Subcutaneous adipose tissue (tissue), 4 donors: ENCODE results near the gene C1orf116. TPM values are rescaled to one million over a fixed set of nuclear protein-coding genes. Genes with fewer than 3 reads are reported as not detected.

Experiments used
- CTCF ChIP-seq: fragments of 450-650 bp; IDR thresholded peaks from one replicate; pipeline ENCODE4 v1.5.1; 2016; ENCODE audit warnings: low read depth, mild to moderate bottlenecking, control low read depth, antibody characterized with exemption, moderate library complexity
- total RNA-seq, 4 donors: library from RNA; depleted of rRNA; stranded (reverse); fragments of >200 nt; gene quantifications; one replicate each; pipeline ENCODE4 v1.1.0, GENCODE V29; 2016

The C1orf116 gene
- total RNA-seq, 4 donors from 2014 or later: under 0.01 to 0.17 TPM; not detected in 2

GRCh38 chr1:207051191-207051943 lies 18.8 kb upstream of the C1orf116 start, which contains the start of gene YOD1:
Gene YOD1, minus strand, starts transcription at chr1:207051208. Its CDS starts 178 bp downstream, at chr1:207051030.
- TF ChIP-seq CTCF: no peak

GRCh38 chr1:207050480-207051190 lies 18.1 kb upstream of the C1orf116 start:
- TF ChIP-seq CTCF: no peak

GRCh38 chr1:207049974-207050391 lies 17.4 kb upstream of the C1orf116 start:
- TF ChIP-seq CTCF: no peak

- TF ChIP-seq CTCF: no peak
Measured at GRCh38 chr1:207049514-207049913, 17.0 kb upstream of the C1orf116 start.

- TF ChIP-seq CTCF: no peak
Measured at GRCh38 chr1:207049054-207049453, 16.5 kb upstream of the C1orf116 start.

- no peak for TF ChIP-seq CTCF
Measured at GRCh38 chr1:207048041-207048440, 15.5 kb upstream of the C1orf116 start.

- TF ChIP-seq CTCF: no peak
Measured at GRCh38 chr1:207047505-207047904, 14.9 kb upstream of the C1orf116 start.
